ENCODE results near the gene HECTD3. TPM values are rescaled to one million over a fixed set of nuclear protein-coding genes. Genes with fewer than 3 reads are reported as not detected.

HECTD3 gene
- 10 to 100 TPM; 18.9 to 24.2 TPM for total RNA-seq
- long read RNA-seq, partial matches to known transcripts: 3 of 9 reads
- long read RNA-seq, other reads (novel, unspliced or antisense): 1 of 9 reads

DNA sequence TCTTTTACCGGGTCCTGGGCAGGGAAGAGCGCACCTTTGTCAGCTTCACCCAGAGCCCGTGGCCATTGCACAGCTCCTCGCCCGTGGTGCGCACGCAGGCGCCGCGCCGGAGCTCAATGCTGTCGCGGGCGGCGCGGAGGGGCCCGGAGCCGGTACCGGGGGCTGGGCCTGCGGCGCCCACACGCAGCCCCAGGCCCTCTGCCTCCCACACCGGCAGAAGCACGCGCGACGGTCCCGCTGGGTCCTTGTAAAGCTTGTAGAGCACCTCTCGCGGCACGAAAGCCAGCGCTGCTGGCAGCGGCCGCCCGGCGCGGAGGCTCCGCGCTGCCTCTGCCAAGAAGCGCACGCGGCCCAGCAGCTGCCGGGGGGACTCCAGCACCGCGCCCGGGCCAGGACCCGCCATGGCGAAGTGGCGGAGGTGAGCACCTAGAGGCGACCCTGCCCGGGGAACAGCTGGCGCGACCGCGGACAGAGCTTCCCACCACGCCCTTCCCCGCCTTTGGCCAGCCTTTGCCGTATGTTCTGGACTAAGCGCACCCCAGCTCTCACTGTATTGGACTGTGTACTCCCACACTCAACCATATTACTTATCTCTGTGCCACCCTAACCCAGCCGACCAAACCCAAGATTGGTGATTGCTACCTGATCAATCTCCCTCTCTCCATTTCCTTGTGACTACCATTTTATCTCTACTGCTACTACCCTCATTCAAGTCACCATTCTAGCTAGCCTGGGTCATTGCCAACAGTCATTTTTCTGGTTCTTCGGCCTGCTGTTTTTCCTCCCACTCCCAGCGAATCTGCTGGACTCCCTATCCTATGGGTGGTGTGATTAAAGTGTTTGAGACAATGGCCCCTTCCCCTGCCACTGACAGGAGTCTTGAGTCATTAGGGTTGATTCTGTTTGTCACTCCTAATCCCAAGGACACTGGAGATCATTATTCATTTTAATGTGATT is at the start of gene HECTD3:
Gene HECTD3, minus strand, starts transcription at position 470 of the 957 bp plus-strand sequence. Its CDS starts 67 bp downstream, at position 403.
- intact Hi-C loops (cut with DNase I): loop anchor here (5.0 to 10.0 kb wide), 4 partner anchors 176 to 564 kb away; partner anchors contain the start of gene TESK2 (in 2 of the 2)

DNA sequence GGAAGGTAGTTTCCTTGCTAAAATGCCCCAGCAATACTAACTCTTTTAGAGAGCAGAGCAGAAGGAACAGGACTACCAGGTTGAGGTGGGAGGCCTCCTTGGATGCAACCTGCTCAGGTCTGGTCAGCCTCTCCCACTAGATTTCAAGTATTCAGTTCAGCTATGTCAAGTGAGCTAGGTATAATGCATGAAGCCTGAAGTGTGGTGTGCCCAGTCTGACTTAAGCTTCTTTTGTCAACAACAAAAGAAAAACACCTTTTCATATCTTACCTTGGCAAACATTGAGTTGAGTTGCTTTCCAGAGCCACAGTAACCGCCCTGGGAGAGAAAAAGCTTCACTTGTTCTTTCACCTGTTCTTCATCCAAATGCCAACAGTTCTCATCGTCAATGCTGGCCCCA is 48.7 kb upstream of the HECTD3 start:
- intact Hi-C loops (cut with DNase I): no loop called here
- ATAC-seq: no peak
- DNase-seq: no peak

More for the DNA sequence above, at the start of gene HECTD3:
- ATAC-seq: peak; percentile 89 to 90
- DNase-seq: peak; percentile 87

- DNase-seq (no peak), ATAC-seq (no peak)
- intact Hi-C loops (cut with DNase I): no loop called here
These were observed 46.4 kb upstream of the HECTD3 start for GRCh38 chr1:45057542-45057941.

GRCh38 chr1:45051005-45051772 is 40.1 kb upstream of the HECTD3 start:
- intact Hi-C loops (cut with DNase I): no loop called here
- DNase-seq: no peak

GRCh38 chr1:45047032-45047431 is 35.9 kb upstream of the HECTD3 start:
- intact Hi-C loops (cut with DNase I): no loop called here
- ATAC-seq: no peak
- DNase-seq: no peak

More at GRCh38 chr1:45051005-45051772, 40.1 kb upstream of the HECTD3 start:
- no peak for ATAC-seq

DNA sequence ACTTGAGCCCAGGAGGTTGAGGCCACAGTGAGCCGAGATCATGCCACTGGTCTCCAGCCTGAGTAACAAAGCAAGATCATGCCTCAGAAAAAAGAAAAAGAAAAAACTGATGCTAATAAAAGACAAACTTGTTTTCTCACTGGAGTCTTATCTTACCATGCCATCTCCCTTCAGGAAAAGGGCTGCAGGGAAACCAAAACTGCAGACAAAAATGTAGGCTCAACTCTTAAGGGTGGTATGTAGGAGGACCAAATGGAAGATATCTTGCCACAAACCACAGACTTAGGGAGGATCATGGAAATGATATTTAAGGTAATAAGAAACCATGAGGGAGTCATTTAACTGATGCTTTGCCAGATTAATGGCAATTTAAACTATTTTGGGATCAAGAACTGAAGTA is 33.8 kb upstream of the HECTD3 start:
- DNase-seq: no peak
- no peak for ATAC-seq
- intact Hi-C loops (cut with DNase I): no loop called here

GRCh38 chr1:45043094-45043493 is 32.0 kb upstream of the HECTD3 start:
- DNase-seq (no peak), ATAC-seq (no peak)
- intact Hi-C loops (cut with DNase I): no loop called here

GRCh38 chr1:45040297-45040696 is 29.2 kb upstream of the HECTD3 start:
- ATAC-seq (no peak), DNase-seq (no peak)
- intact Hi-C loops (cut with DNase I): no loop called here

DNA sequence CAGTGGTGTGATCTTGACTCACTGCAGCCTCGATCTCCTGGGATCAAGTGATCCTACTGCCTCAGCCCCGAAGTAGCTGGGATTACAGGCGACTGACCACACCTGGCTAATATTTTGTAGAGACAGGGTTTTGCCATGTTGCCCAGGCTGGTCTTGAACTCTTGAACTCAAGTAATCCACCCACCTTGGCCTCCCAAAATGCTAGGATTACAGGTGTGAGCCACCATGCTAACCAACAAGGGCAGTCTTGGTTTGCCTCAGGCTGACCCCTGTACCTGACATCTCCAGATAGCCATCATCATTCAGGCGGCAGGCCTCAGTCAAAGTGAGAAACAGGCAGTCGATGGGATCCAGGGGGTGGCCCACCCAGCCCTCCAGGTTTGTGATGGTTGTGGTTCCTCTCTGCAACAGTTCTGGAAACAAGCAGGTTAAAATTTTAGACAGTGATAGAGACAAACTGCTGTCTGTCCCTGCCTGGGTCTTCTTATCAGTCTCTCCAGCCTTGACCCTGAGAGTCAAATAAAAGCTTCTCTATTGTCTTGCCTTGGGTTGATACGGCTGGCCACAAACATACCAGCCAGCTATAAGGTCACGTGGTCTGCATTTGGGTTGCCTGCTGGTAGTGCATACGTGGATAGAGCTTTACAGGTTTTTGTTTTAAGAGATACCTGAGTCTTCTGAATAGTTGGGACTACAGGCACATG is 27.7 kb upstream of the HECTD3 start:
- ATAC-seq (no peak), DNase-seq (no peak)
- intact Hi-C loops (cut with DNase I): no loop called here

DNA sequence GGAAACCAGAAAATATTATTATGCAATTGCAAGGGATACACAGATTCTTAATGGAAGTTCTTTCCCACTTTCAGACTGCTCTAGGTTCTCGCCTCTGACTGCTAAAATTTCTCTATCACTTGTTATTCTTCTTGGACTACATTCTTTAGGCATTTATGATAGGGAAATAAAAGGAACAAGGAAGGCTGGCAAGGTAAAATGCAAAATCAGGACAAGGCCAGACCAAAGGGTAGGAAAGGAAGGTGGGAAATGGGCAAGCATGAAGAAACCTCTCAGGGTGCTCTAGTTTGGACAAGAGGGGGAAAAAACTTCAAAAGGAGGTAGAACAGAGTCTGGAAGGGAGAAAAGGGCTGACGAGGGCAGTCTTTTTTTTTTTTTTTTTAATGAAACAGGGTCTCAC is 27.1 kb upstream of the HECTD3 start:
- DNase-seq: no peak
- no peak for ATAC-seq
- intact Hi-C loops (cut with DNase I): no loop called here

- intact Hi-C loops (cut with DNase I): no loop called here
- peak in 1 of 2 donors; percentile 22 for ATAC-seq
- DNase-seq: no peak
These were observed 26.3 kb upstream of the HECTD3 start for GRCh38 chr1:45037456-45037855.

DNA sequence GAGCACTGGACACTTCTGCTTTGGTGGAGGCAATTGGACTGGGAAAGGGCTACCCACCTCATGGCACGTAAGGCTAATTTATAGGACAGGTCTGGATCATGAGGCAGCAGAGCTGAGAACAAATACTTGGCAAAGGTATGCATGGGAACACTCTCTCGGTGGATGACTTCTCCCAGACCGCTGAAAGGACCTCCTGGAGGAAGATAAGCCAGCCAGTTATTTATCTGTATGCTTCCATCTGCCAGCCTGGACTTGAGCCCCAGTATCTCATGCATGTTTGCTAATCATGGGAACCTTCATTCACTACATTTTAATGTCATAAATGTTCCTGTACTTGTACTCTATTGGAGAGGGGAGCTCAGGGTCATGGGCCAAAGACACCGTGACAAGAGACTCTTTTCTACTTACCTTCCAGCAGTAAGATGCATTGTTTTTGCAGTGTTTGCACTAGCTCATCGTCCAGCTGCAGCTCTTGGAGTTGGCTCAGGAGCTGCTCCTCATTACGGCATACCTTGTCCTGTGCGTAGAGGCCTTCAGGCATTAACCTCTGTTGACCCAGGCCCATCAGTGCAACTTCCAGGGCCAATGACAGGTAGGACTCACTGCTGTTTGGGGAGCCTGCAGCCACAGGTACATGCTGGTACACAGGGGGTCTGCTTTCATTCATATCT is 24.6 kb upstream of the HECTD3 start:
- no peak for ATAC-seq
- no peak for DNase-seq
- intact Hi-C loops (cut with DNase I): no loop called here

DNA sequence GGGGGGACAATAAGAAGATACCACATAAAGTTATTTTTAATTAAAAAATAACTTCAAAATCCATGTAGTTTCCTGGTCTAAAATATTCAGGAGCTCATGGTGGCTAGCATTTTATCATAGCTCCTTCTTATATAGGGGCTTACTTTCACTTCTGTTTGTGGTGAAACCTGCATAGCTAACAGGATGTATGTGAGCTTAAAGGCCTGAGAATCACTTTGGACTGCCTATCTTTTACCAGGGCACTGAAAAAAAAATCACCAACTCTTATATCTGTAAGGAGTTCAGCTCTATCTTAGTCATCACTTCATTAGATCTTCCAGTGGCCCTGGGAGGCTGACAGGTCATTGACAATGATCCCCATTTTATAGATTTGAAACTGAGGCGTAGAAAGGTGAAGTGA is 22.2 kb upstream of the HECTD3 start:
- intact Hi-C loops (cut with DNase I): no loop called here

GRCh38 chr1:45032837-45033236 is 21.7 kb upstream of the HECTD3 start:
- no peak for ATAC-seq
- intact Hi-C loops (cut with DNase I): no loop called here

More for the DNA sequence above, 22.2 kb upstream of the HECTD3 start:
- no peak for ATAC-seq
- no peak for DNase-seq

GRCh38 chr1:45026446-45026845 is 15.3 kb upstream of the HECTD3 start:
- no peak for ATAC-seq
- intact Hi-C loops (cut with DNase I): no loop called here

More at GRCh38 chr1:45032837-45033236, 21.7 kb upstream of the HECTD3 start:
- DNase-seq: no peak

GRCh38 chr1:45023663-45024062 is 12.5 kb upstream of the HECTD3 start:
- ATAC-seq (no peak), DNase-seq (no peak)
- intact Hi-C loops (cut with DNase I): no loop called here

More at GRCh38 chr1:45026446-45026845, 15.3 kb upstream of the HECTD3 start:
- DNase-seq: no peak

DNA sequence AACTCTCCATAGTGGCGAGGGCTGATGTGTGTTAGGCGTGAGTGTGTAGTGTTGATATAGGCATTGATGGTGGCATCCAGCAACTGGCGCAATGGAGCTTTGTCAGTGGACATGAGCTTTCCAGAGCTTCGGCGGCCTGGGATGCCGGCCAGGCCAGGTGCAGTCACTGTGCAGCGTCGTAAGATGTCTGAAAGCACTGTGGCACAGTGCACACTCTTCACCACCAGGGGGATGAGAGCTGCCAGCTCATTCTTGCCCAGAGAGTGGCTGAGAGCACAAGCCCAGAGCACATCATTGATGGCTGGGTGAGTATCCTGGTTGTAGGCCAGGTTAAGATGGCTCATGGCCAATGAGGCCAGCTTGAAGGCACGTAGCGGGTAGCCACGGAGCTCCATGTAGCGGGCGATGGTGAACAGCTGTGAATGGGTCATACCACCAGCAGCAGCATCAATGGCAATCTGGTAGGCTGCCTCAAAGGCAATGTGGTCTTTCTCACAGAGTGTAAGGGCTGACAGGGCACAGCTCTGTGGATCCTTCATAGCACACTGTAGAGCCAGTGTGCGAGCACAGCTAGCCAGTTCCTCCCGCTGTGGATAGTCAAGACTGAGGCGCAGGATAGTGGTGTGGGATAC is 7.6 kb upstream of the HECTD3 start:
- DNase-seq: peak; percentile 43
- intact Hi-C loops (cut with DNase I): loop anchor here (5.0 to 10.0 kb wide), 4 partner anchors 184 to 556 kb away; partner anchors contain the start of gene TESK2 (in 1 of the 2)

DNA sequence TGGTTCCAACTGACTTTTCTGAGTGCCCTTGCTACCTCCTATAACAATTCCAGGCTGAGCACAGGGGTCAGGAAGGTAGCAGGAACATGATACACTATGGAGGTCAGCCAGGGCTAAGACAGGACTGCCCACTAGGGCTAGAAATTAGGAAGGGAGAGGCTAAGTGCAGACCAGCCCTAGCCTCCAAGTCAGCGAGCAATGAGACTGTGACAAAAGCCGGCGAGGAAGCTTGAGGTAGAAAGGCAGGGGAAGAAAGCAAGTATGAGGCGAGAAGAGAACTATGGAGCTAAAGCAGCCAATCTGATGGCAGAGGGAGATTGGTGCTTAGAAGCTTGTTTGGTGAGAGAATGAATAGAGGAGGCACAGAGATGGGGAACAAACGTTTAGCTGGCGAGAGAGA is 5.6 kb upstream of the HECTD3 start:
- ATAC-seq (no peak), DNase-seq (no peak)
- intact Hi-C loops (cut with DNase I): loop anchor here (5.0 to 10.0 kb wide), 4 partner anchors 182 to 558 kb away; partner anchors contain the start of gene TESK2 (in 1 of the 2)

More for the DNA sequence above, 7.6 kb upstream of the HECTD3 start:
- ATAC-seq: peak; percentile 56 to 78
